Parathyroid adenoma (tissue), 2 donors: ENCODE results near the gene SPATA17.

Experiments used
- H2AFZ ChIP-seq: fragments of 300-600 bp; sonication (generic); one replicate; pipeline ENCODE4 v1.7.0; 2017; ENCODE audit warnings: antibody characterized with exemption, mild to moderate bottlenecking
- H3K27ac ChIP-seq: fragments of 300-600 bp; sonication (generic); one replicate; pipeline ENCODE4 v1.7.0; 2017
- H3K27me3 ChIP-seq: fragments of 300-600 bp; sonication (generic); one replicate; pipeline ENCODE4 v1.7.0; 2017; ENCODE audit warnings: low read length; ENCODE audit not compliant: control insufficient read depth, insufficient read depth
- H3K36me3 ChIP-seq: fragments of 300-600 bp; sonication (generic); one replicate; pipeline ENCODE4 v1.7.0; 2017; ENCODE audit warnings: low read length; ENCODE audit not compliant: control insufficient read depth, insufficient read depth
- H3K4me1 ChIP-seq: fragments of 300-600 bp; sonication (generic); one replicate; pipeline ENCODE4 v1.7.0; 2017; ENCODE audit warnings: control low read depth
- H3K4me2 ChIP-seq: fragments of 300-600 bp; sonication (generic); one replicate; pipeline ENCODE4 v1.7.0; 2017; ENCODE audit warnings: low read length
- H3K4me3 ChIP-seq: fragments of 300-600 bp; sonication (generic); one replicate; pipeline ENCODE4 v1.7.0; 2017; ENCODE audit warnings: low read depth, low read length
- H3K79me2 ChIP-seq: fragments of 300-600 bp; sonication (generic); one replicate; pipeline ENCODE4 v1.7.0; 2017; ENCODE audit warnings: control low read depth
- H3K9ac ChIP-seq: fragments of 300-600 bp; sonication (generic); one replicate; pipeline ENCODE4 v1.7.0; 2017; ENCODE audit warnings: mild to moderate bottlenecking
- H3K9me3 ChIP-seq: fragments of 300-600 bp; sonication (generic); one replicate; pipeline ENCODE4 v1.7.0; 2017; ENCODE audit warnings: low read length; ENCODE audit not compliant: control insufficient read depth
- TF ChIP-seq, protein P1 (sequence below): fragments of 300-600 bp; sonication (generic); IDR thresholded peaks from one replicate; pipeline ENCODE4 v1.7.0; 2017; ENCODE audit warnings: antibody characterized with exemption, mild to moderate bottlenecking
- donor health status: primary hyperparathyroidism.

SPATA17 gene

DNA sequence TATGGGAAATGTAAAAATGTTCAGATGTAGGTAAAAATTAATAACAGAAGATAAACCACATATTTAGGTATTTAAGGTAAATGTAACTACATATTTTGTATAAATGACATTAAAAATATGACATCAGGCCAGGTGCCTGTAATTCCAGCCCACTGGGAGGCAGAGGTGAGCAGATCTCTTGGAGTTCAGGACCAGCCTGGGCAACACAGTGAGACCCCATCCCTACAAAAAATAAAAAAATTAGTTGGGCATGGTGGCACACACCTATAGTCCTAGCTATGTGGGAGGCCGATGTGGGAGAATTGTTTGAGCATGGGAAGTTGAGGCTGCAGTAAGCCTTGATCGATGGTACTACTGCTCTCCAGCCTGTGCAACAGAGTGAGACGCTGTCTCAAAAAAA, 216.5 kb downstream of the SPATA17 start:
- Histone ChIP-seq H3K9me3 (no peaks in the 10 kb centered on the region), H2AFZ (no peak overlapping the region), H3K79me2 (no peaks in the 10 kb centered on the region), H3K27ac (no peak overlapping the region), H3K36me3 (no peaks in the 10 kb centered on the region), H3K4me2 (no peak overlapping the region), H3K4me3 (no peak overlapping the region), H3K4me1 (no peaks in the 10 kb centered on the region), H3K27me3 (no peaks in the 10 kb centered on the region), H3K9ac (no peak overlapping the region)
- TF ChIP-seq, protein P1, sequence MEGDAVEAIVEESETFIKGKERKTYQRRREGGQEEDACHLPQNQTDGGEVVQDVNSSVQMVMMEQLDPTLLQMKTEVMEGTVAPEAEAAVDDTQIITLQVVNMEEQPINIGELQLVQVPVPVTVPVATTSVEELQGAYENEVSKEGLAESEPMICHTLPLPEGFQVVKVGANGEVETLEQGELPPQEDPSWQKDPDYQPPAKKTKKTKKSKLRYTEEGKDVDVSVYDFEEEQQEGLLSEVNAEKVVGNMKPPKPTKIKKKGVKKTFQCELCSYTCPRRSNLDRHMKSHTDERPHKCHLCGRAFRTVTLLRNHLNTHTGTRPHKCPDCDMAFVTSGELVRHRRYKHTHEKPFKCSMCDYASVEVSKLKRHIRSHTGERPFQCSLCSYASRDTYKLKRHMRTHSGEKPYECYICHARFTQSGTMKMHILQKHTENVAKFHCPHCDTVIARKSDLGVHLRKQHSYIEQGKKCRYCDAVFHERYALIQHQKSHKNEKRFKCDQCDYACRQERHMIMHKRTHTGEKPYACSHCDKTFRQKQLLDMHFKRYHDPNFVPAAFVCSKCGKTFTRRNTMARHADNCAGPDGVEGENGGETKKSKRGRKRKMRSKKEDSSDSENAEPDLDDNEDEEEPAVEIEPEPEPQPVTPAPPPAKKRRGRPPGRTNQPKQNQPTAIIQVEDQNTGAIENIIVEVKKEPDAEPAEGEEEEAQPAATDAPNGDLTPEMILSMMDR: no peak

DNA sequence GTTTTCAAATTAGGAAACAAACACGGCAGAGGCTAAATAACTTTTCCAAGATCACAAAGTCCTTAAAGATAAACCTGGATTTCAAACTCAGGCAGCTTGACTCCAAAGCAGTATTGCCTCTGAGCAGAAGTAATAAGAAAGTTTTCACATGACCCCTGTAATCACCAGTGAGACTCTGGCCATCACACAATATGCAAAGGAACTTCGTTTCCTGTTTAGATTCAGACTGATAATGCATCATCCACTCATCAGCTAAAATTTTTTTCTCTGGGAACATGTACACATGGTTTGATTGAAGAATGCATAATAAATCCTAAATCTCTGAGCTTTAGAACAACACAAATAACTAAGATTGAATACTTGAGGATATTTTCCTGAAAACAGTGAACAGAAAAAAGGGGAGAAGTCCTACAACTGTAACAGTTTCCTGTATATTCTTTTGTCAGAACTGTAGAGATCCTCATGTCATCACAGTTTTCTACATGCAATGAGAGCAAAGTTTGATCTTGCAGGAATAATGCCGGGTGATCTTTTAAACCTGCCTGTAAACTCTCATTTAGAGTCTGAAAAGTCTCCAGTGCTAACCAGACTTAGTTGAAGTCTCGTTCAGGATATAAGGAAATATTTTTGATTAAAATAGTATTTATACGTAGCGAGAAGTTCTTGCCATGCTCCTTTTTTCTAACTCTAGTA, 225.3 kb downstream of the SPATA17 start:
- no peak overlapping the region for H3K27ac ChIP-seq
- no peak overlapping the region for H3K4me3 ChIP-seq
- H3K9ac ChIP-seq: no peak overlapping the region
- H3K27me3 ChIP-seq: no peaks in the 10 kb centered on the region
- no peak overlapping the region for H3K4me2 ChIP-seq
- no peaks in the 10 kb centered on the region for H3K79me2 ChIP-seq
- no peaks in the 10 kb centered on the region for H3K4me1 ChIP-seq
- H3K36me3 ChIP-seq: no peaks in the 10 kb centered on the region
- no peak overlapping the region for H2AFZ ChIP-seq
- no peaks in the 10 kb centered on the region for H3K9me3 ChIP-seq
- TF ChIP-seq, protein P1: no peak

DNA sequence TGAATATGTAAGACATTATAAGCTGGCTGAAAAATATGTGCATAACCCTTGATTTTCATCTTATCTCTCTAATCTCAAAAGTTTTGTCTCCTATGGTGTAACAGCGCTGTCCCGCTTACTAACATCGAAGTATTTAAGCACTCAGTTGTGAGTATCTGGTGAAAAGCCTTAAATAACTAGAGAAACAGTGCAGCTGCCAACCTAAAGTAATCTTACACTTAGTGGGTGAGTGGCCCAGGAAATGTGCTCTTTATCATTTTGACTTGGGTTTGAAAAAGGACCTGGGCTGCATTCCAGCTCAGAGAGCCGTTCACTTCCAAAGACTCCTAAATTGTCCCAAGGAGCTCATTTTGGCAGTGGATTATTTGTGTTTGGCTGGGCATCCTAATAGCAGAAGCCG, 225.9 kb downstream of the SPATA17 start:
- TF ChIP-seq, protein P1: no peak
- Histone ChIP-seq H3K9ac (no peak overlapping the region), H3K36me3 (no peaks in the 10 kb centered on the region), H3K27me3 (no peaks in the 10 kb centered on the region), H3K9me3 (no peaks in the 10 kb centered on the region), H3K4me1 (no peaks in the 10 kb centered on the region), H3K79me2 (no peaks in the 10 kb centered on the region), H3K4me3 (no peak overlapping the region), H3K4me2 (no peak overlapping the region), H3K27ac (no peak overlapping the region), H2AFZ (no peak overlapping the region)

DNA sequence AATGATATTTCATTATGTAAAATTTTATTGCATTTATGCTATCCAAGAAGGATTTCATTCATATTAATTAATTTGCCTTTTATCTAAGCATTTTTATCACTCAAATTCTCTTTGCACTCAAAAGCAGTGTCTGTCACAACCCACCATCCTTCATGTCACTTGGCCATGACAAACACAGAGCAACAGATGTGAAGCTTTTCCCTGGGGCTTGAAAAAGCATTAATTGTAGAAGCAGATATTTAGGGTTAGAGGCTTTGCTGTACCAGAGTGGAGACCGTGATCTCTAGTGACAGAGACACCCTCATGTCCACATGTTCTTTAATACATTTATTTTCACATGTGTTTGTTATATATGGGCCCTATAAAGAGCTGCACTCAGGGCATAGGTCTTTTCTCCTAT, 230.5 kb downstream of the SPATA17 start:
- H3K4me2 ChIP-seq: no peak overlapping the region
- H3K4me3 ChIP-seq: no peak overlapping the region
- TF ChIP-seq, protein P1: no peak
- no peak overlapping the region for H3K27ac ChIP-seq
- H3K9ac ChIP-seq: no peak overlapping the region
- H3K9me3 ChIP-seq: no peaks in the 10 kb centered on the region
- H3K36me3 ChIP-seq: no peaks in the 10 kb centered on the region
- no peaks in the 10 kb centered on the region for H3K79me2 ChIP-seq
- no peak overlapping the region for H2AFZ ChIP-seq
- H3K4me1 ChIP-seq: no peaks in the 10 kb centered on the region
- H3K27me3 ChIP-seq: no peaks in the 10 kb centered on the region

DNA sequence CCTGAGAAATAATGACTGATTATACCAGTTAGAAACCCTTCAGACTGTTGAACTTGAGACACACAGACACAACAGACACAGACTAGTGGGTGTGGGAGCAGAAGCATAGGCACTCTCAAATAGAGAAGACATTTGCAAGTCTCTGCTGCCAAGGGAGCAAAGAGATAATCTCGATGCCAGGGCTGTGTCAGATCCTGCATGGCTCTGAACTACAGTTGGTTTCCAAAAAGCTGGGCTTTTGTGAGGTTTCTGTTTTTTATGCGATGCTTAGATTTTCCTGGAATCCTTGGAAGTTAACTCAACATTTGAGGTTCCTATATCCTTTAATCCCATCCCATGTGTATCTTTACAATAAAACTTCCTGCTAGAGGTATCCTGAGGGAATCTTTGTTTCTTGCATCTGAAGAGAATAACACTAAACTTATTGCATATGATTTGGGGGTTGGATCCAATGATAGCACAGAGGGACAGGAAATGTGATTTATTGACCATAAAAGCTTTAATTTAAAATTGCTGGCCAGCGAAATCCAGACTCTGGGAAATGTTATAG, 236.4 kb downstream of the SPATA17 start:
- H3K4me3 ChIP-seq: no peak overlapping the region
- no peak overlapping the region for H3K4me2 ChIP-seq
- no peak overlapping the region for H2AFZ ChIP-seq
- H3K79me2 ChIP-seq: no peaks in the 10 kb centered on the region
- no peaks in the 10 kb centered on the region for H3K4me1 ChIP-seq
- TF ChIP-seq, protein P1: no peak
- H3K9ac ChIP-seq: no peak overlapping the region
- no peaks in the 10 kb centered on the region for H3K27me3 ChIP-seq
- no peaks in the 10 kb centered on the region for H3K36me3 ChIP-seq
- H3K27ac ChIP-seq: no peak overlapping the region
- H3K9me3 ChIP-seq: no peaks in the 10 kb centered on the region
